HG03565 (cell line): ENCODE results near the gene TNPO2.
"Not testable (repeated sequence)": the region's sequence is repeated elsewhere in the genome, so short reads cannot be mapped to it uniquely, and the experiment has no call there.

Source experiments
- ATAC-seq: cut with Tn5 transposase; IDR thresholded peaks from one replicate; pipeline ENCODE4 v1.9.1; 2021; ENCODE audit warnings: mild to moderate bottlenecking, moderate library complexity; ENCODE audit not compliant: unreplicated experiment

Gene TNPO2

DNA sequence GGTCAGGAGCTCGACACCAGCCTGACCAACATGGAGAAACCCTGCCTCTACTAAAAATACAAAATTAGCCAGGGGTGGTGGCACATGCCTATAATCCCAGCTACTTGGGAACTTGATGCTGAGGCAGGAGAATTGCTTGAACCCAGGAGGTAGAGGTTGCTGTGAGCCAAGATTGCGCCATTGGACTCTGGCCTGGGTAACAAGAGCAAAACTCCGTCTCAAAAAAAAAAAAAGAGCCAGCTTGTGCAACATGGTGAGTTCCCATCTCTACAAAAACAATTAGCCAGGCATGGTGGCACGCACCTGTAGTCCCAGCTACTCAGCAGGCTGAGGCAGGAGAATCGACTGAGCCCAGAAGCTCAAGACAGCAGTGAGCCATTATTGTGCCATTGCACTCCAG lies 45.7 kb downstream of the TNPO2 start:
- ATAC-seq = not testable (repeated sequence)

DNA sequence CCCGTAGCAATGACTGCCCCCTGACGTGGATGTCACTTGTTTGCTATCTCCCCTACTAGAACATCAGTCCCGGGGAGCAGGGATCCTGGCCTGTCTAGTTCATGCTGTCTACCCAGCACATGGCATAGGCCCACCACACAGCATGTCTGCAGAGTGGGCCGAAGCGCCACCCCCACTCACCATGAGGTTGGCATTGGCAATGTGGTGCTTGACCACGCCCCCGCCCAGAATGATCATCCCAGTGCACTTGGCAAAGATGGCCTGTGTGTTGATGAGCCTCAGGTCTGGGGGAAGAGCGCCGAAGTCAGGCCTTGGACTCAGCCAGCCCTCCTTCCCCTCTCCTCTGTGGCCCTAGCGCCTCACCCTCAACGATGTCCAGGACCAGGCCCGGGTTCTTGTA lies 46.8 kb downstream of the TNPO2 start:
- ATAC-seq = no peak

DNA sequence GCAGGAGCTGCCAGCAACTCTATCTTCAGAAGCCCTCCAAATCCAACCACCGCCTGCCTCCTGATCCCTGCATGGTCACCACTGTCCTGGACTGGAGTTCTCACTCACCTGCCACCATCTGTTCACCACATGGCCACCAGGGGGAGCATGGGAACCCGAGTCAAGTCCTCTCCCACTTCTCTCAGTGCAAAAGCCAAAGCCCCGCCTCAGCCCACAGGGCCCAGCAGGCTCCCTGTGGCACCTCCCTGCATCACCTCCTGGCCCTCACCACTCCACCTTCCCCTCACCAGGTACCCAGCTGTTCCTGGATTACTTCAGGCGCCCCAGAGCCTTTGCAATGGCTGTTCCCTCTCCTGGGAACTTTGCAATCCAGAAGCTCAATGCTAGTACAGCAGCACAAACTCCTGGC lies 47.3 kb downstream of the TNPO2 start:
- ATAC-seq = no peak

DNA sequence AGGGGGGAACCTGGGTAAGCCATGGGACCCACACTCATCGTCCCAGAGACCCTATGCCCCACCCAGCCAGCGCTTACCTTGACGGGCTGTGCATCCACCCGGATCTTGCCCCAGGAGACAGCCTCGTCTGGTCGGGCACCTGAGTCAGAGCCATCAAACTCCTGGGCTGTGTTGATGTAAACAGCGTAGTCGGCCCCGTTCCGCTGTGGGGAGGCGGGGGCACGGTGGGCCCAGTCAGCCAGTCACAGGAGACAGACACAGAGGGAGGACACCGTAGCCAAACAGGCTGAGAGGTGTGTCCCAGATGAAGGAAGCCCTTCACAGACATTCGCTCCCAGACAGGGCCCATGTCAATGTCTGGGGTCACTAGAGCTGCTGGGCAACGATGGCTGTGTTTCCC lies 47.8 kb downstream of the TNPO2 start:
- no peak for ATAC-seq

DNA sequence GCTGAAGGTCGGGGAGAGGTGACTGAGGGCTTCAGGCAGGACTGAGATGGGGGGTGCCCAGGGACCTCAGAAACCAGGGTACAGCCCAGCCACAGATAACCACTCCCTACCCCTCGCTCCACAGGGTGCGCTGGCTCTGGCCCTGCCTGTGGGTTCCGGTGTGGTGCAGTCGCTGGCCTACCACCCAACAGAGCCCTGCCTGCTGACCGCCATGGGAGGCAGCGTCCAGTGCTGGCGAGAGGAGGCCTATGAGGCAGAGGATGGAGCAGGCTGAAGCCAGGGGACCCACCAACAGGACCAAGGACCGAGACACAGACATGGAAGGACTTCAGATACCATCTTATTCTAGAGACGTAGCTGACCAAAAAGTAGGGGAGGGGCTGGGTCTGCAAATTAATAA lies 48.3 kb downstream of the TNPO2 start:
- no peak for ATAC-seq

DNA sequence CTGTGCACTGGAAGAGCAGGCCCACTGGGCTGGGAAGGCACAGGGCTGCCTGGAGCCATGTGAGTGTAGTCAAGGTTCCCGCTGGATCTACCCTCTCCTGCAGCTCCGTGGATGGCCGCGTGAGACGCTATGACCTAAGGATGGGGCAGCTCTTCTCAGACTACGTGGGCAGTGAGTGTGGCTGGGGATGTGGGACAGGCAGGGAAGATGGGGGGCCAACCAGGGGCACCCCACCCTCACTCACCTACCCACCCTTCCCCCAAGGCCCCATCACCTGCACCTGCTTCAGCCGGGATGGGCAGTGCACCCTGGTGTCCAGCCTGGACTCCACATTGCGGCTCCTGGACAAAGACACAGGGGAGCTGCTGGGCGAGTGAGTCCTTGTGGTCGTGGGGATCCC lies 51.0 kb downstream of the TNPO2 start:
- ATAC-seq = no peak

DNA sequence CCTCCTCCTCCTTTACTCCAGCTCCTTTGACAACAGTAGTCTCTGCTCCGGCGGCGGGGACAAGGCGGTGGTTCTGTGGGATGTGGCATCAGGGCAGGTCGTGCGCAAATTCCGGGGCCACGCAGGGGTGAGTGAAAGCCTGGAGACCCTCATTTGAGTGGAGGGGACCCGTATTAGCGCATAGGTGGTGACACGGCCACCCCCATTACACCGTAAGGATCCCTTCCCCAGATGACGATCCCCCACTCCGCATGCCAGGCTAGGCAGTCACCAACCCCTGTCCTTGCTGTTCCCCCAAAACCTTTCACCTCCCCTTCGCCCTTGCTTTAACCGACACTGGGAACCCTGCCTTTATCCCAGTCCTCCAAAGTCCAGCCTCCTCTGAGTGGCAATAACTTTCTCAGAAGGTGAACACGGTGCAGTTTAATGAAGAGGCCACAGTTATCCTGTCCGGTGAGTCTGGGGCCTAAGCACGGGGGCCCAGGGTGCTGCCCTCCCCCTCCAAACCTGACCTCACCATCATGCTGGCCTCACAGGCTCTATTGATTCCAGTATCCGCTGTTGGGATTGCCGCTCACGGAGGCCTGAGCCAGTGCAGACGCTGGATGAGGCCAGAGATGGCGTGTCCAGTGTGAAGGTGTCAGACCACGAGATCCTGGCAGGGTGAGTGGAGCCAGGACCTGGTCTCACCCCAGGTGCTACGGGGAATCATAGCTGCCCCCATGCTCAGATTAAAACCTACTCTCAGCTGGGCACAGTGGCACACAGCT lies 53.4 kb downstream of the TNPO2 start:
- no peak for ATAC-seq

DNA sequence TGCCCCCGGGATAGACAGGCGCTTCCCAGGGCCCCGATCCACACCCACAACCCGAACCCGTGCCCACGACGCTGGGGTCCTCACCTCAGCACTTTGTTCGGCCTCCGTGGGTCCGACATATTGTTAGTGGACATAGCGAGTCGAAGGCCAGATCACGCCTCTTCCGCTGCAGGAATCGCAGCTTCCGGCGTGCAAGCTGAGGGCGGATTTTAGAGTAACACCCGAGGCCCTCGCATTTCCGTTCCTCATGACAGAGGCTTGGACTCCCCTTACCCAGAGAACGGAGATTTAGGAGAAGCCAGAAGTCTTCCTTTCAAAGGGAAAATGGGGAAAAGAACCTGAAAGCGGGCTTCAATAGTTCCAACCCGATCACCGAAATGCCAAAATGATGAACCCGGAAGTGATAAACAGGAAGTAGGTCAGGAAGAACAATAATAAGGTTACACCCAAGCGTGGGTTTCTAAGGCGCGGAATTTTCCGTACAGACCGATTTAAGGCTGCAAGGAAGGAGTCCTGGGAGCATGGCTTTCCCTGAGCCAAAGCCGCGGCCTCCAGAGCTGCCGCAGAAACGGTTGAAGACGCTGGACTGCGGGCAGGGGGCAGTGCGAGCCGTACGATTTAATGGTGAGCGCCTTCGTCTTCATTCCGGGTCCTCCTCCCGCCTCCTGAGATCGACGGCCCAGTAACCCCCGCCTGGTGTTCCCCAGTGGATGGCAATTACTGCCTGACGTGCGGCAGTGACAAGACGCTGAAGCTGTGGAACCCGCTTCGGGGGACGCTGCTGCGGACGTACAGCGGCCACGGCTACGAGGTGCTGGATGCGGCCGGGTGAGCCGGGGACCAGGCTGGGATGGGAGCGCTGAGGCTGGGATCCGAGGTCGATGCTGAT lies 54.2 kb downstream of the TNPO2 start:
- ATAC-seq = no peak

DNA sequence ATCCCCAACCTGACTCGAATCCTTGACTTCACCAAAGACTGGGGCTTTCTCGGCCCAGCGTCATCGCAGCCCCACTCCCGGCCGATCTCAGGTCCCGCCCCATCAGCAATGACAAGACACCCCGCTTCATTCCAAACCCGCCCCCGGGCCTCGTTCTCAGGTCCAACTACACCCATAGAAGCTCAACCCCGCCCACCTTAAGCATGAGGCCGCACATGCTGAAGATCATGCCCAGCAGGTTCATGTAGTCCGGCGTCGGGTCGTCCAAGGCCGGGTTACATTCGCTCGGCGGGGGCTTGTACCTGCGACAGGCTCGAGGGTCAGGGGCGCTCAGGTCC lies 54.8 kb downstream of the TNPO2 start:
- no peak for ATAC-seq

DNA sequence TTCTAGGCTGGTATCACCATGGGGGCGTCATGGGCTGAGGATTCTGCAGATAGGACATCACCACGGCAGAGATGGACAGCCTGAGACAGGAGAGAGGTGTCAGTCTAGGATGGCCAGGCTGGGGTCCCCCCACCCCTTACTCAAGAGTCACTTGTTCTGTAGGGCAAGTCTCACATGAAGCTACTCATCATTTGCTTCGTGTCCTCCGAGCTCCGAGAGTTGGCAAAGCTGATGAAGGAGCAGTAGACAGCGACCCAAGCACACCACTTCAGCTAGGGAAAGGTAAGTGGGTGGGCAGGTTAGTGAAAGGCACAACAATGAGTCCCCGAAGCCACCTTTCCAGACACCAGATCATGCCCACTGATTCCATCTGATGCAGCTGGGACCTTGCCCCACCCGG lies 55.4 kb downstream of the TNPO2 start:
- no peak for ATAC-seq

DNA sequence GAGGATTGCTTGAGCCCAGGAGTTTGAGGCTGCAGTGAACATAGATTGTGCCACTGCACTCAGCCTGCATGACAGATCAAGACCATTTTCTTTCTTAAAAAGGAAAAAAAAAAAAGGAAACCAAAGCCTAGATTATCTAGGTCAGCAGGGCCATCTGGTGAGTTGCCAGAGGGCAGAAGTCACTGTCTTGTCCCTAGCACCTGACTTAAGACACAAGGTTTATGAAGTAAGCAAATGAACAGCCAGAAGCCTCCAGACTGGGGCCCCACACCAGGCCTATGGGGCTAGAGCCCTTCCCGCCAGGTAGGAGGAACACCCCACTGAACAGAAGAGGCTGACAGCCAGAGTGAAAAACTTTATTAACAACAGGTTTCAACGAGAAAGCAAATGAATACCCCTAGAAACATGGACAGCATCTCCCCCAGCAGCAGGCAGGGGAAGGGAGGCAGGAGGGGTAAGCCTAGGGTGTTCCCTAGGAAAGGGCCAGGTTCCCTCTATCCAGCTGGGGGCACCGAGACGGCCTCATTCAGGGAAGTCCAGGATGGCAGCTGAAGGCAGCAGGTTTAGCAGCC lies 55.9 kb downstream of the TNPO2 start:
- no peak for ATAC-seq

DNA sequence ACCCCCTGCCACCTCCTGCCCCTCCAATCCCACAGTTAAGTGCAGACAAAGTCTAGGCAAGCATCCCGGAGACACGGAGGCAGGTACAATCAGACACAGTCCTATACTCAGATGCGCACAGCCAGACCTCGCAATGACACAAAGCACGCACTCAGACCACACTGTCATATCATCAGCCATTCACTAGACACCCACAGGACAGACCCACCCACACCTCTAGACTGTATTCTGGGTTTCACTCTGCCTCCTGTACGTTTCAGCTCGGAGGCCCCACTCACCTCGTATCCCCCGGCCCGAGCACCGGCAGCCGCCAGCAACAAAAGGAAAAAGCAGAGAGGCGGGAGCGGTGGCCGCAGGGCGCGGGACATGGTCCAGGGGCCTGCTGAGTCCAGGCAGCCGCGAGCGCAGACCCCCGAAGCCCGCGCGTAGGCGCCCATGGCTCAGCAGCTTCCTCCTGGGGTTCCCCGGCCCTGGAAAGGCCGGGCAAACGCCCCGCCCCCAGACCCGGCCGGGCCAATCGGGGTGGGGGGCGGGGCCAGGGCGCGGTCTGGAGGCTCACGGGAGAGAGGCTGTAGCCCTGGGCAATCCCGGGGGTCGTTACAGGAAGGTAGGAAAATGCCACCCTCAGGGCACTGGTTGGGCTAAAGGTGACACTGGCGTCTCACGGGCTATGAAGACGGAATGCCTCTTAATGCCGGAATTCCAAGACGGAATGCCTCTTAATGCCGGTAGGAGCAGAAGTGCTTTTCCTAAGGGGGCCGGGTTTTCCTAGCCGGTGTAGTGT lies 57.3 kb downstream of the TNPO2 start, which contains the start of the genes MAN2B1 and WDR83:
Gene MAN2B1, minus strand, starts transcription at position 478 of the 784 bp plus-strand sequence. Its CDS starts 41 bp downstream, at position 437.
Gene WDR83, plus strand, starts transcription at position 543 of the 784 bp plus-strand sequence. CDS start 2,984 bp downstream, outside the sequence.
- ATAC-seq = peak; percentile 35

DNA sequence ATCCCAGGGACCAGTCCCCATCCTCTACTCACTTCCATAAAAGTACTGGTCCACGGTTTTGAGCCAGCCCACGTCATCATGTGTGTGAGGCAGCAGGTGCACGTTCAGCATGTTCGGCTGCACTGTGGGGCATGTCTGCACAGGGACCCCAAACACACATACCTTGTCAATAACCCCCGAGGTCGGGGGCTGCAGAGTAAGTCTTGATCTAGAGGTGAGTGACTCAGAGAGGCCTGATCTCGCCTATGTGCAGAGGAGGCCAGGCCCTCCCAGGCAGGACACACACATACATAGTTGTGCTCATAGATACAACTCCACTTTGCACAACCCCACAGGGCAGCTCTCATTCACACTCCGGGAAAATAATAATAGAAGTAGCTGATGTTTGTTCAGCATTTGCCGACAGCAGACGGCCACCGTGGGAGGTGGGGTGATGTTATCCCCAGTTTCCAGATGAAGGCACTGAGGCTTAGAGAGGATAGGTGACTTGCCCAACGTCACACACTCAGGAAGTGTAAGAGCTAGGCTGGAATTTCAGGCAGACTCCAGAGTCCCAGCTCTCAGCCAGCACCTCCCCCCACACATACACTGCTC lies 58.0 kb downstream of the TNPO2 start:
- ATAC-seq = no peak

DNA sequence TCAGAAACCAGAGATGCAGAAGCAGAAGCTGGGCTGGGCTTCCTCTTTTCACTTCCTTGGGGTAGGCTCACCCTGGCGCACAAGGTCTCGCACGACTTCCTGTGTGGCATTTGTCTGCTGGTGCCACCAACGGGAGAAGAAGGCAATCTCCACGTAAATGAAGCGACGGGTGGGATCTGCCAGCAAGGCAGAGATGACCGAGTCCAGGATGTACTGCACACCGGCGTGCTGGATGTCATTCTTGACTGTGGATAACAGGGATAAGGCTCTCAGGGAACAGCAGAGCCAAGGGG lies 58.5 kb downstream of the TNPO2 start:
- no peak for ATAC-seq

DNA sequence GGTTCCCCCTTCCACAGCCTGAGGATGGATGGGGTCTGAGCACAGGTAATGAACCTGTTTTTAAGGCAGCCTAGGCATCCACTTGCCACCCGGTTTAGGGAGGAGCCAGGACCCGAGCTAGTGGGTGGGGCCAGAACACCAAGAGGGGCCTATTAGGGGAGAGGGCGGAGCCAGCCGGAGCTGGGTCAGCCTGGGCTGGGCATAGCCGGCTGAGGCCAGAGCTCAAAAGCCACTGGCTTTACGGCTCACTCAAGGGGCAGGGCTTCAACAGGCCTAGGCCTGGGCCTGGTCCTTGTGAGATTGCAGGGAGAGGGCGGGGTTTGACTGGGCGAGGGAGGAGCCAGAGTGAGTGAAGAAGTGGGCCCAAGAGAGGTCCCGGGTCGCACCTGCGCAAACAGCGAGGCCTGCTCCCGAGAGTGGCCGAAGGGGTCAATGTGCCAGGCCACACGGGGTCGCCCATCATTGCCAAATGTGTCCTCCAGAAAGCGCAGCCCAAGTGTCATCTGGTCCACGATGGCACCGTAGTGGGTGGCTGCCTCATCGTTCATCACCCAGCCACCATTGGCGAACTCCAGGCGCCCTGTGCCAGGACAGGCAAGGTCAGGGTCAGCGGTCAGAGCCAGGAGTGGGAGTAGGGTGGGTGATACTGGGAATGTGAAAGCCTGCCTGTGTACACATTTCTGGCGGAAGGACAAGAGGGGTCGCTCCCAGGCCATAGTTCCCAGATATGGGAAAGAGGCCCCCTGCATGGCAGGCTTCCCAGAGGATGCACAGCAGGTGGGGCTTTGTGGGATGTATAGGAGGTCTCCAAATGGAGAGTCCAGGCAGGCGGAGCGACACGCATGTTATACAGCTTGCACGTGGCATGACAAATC lies 59.1 kb downstream of the TNPO2 start:
- no peak for ATAC-seq

DNA sequence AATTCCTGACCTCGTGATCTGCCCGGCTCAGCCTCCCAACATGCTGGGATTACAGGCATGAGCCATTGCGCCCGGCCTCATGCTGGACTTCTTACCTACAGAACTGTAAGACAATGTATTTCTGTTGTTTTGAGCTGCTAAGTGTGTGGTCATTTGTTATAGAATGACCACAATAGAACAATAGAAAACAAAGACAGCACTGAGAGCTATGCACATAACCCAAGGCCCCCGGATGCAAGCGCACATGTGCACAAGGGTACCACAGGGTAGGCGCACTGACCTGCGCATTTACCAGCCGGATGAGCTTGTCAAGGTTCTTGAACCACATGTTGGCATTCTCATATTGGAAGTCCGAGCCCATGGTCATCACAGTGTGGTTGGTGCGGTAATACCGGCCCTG lies 62.8 kb downstream of the TNPO2 start:
- ATAC-seq = no peak

DNA sequence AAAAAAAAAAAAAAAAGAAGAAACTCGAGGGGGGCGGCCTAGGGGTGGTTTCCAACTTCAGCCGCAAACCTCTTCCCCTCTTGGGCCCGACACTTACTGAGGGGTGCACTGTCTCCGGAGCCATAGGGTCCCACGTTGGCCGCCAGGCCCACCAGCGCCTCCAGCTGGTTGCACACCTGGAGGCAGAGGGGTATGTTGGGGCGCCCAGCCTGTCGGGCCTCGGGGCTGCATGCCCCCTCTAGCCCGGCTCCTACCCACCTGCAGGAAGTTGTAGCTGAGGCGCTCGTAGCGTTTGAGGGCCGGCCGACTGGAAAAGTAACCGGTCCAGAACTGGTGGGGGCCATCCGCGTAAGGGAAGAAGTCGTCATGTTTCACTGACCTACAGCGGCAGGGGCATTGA lies 65.8 kb downstream of the TNPO2 start:
- ATAC-seq = no peak

DNA sequence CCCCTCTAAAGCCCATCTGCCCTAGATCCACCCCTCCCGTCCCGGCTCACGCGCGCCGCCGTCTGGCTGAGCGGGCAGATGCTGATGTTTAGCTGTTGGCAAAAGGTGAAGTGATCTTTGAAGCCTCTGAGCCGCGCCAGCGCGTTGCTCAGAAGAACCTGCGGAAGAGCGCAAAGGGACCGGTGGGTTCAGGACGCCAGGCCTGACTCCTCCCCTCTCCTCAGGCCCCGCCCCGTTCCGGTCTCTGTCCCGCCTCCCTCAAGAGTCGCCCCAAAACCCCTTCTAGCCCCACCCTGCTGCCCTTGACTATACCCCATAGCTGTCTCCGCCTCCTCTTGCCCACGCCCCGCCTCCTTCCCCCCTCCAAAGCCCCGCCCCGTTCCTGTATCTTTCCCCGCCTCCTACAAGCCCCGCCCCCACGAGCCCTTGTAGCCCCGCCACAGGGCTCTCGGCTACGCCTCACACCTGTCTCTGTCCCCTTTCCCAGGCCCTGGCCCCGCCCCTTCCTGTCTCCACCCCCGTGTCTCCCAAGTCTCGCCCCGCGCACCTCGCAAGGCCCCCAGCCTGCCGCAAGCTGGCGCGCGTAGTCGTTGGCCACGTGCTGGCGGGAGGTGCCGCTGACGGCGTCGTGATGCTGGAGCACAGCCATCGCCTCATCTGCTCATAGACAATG lies 66.7 kb downstream of the TNPO2 start:
- no peak for ATAC-seq

DNA sequence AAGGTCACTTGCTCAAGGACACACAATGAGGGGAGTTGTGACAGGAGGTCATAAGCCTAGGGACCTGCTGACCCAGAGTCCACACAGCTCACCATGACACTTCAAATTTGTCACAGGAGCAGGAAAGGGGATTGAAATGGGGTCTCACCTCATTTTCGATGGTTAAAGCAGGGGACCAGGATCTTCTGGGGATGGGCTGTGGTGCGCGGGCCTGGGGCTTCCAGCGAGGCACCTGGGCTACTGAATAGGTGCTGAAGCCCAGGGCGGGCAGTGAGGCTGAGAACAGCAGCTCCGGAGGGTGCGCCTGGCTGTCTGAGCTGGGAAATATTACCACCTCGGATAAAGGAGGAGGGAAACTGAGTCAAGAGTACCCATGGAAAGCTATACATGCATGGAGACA lies 68.2 kb downstream of the TNPO2 start:
- no peak for ATAC-seq
